Colonic mucosa (tissue), 4 donors: ENCODE data around the gene ZNF813. TPM values are rescaled to one million over a fixed set of nuclear protein-coding genes. Genes with fewer than 3 reads are reported as not detected.
"Not testable (repeated sequence)": the region's sequence is repeated elsewhere in the genome, so short reads cannot be mapped to it uniquely, and the experiment has no call there.

Experiments used
- DNase-seq: peaks from one replicate; pipeline ENCODE4 v3.0.0-alpha.2; 2020
- H3K27ac ChIP-seq: fragments of 200-600 bp; one replicate; pipeline ENCODE4 v1.8.0; 2021
- H3K27me3 ChIP-seq: fragments of 200-600 bp; one replicate; pipeline ENCODE4 v1.8.0; 2021
- H3K36me3 ChIP-seq: fragments of 200-600 bp; one replicate; pipeline ENCODE4 v1.8.0; 2021
- H3K4me1 ChIP-seq: fragments of 200-600 bp; one replicate; pipeline ENCODE4 v1.8.0; 2021; ENCODE audit warnings: mild to moderate bottlenecking
- H3K4me3 ChIP-seq: fragments of 200-600 bp; one replicate; pipeline ENCODE4 v1.8.0; 2021
- H3K9ac ChIP-seq, 2 donors: one replicate each; pipeline ENCODE4 v1.7.0; 2013; ENCODE audit warnings: control low read depth in 2 of 2, low read depth in 2 of 2, low read length in 2 of 2
- H3K9me3 ChIP-seq: fragments of 200-600 bp; one replicate; pipeline ENCODE4 v1.8.0; 2021
- CTCF ChIP-seq: fragments of 200-600 bp; IDR thresholded peaks from one replicate; pipeline ENCODE4 v1.8.0; 2022; ENCODE audit warnings: antibody characterized with exemption, mild to moderate bottlenecking
- intact Hi-C: fragments of 100-400 bp; cut with DNase I; formaldehyde crosslinking; loops from one replicate; pipeline ENCODE4 v1.14.1; 2022
- total RNA-seq, 2 donors: library from RNA; stranded (reverse); fragmentation: NEBNext Ultra II Directional in 1 of 2; extraction: Animal tissue kit (Norgen Biotek cat#: 25700) in 1 of 2; gene quantifications; one replicate each; pipeline ENCODE4 v1.2.1, GENCODE V29; 2021
- donor health status: healthy.
- donor health status: DM: no; HTN: no; CAD: no.
- donor health status: DM: no; HTN: no; CAD: no.

Gene ZNF813
- total RNA-seq, 2 donors from 2014 or later: 3.6 to 4.9 TPM

GRCh38 chr19:53462861-53463260, 4.7 kb upstream of the ZNF813 start:
- no peak overlapping the region for H3K9ac ChIP-seq
- H3K9me3 ChIP-seq: peaks cover 1% of the 10 kb centered on the region
- H3K27me3 ChIP-seq: no peaks in the 10 kb centered on the region
- no peak for DNase-seq
- H3K27ac ChIP-seq: no peak overlapping the region
- no peak overlapping the region for H3K4me3 ChIP-seq
- no peak for TF ChIP-seq CTCF
- no peaks in the 10 kb centered on the region for H3K4me1 ChIP-seq
- no peaks in the 10 kb centered on the region for H3K36me3 ChIP-seq
- intact Hi-C loops: no loop called here

DNA sequence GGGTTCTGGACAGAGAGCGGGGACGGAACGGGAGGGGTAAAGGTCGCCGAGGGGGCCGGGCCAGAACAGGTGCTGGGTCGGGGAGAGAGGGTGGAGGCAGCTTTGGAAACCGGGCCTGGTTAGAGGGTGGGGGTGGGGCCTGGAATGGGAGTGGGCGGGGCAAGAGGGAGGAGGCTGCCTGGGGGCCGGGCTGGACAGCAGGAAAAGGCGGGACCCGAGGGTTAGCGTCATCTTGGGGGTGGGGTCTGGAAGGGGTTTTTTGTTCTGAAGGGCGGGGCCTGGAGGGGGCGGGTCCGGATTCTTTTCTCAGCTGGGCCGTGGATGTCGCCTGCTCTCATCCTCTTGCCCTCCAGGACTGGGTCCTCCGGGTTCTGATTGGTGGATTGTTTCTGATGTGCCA, 4.3 kb upstream of the ZNF813 start:
- H3K9me3 ChIP-seq: no peaks in the 10 kb centered on the region
- no peak overlapping the region for H3K4me3 ChIP-seq
- H3K9ac ChIP-seq: no peak overlapping the region
- no peaks in the 10 kb centered on the region for H3K36me3 ChIP-seq
- no peaks in the 10 kb centered on the region for H3K27me3 ChIP-seq
- H3K4me1 ChIP-seq: no peaks in the 10 kb centered on the region
- H3K27ac ChIP-seq: no peak overlapping the region
- intact Hi-C loops: no loop called here
- TF ChIP-seq CTCF: no peak
- DNase-seq: peak; percentile 19

DNA sequence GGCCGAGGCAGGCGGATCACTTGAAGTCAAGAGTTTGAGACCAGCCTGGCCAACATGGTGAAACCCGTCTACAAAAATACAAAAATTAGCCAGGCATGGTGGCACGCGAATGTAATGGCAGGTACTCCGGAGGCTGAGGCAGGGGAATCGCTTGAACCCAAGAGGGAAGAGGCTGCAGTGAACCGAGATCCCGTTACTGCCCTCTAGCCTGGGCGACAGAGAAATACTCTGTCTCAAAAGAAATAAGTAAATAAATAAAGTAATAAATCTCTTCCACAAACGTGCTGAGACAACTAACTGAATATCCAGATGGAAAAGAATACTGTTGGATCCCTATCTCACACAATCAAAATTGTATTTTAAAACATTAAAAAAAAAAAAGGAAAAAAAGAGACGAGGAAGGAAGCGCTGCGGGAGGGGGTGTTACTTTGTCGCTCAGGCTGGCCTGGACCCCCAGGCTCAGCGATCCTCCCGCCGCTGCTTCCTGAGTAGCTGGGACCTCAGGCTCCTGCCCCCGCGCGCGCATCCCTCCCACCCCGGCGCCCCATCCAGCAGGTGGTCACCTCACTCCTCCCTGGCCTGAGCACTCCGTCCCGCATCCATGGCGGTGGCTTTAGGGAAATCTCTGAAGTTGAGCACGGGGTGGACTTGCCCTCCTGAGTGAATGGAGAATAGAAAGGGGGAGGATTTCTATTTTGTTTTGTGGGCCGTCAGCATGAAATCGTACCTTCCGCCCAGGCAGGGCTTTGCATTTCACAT, 628 bp upstream of the ZNF813 start:
- peak overlapping the region; percentile 61 for H3K4me3 ChIP-seq
- no peak for TF ChIP-seq CTCF
- H3K36me3 ChIP-seq: no peaks in the 10 kb centered on the region
- DNase-seq: no peak
- peak overlapping the region; percentile 57 for H3K27ac ChIP-seq
- H3K27me3 ChIP-seq: no peaks in the 10 kb centered on the region
- no peaks in the 10 kb centered on the region for H3K9me3 ChIP-seq
- H3K4me1 ChIP-seq: no peaks in the 10 kb centered on the region
- intact Hi-C loops: no loop called here
- peak overlapping the region in 1 of 2 donors; percentile 34 for H3K9ac ChIP-seq

DNA sequence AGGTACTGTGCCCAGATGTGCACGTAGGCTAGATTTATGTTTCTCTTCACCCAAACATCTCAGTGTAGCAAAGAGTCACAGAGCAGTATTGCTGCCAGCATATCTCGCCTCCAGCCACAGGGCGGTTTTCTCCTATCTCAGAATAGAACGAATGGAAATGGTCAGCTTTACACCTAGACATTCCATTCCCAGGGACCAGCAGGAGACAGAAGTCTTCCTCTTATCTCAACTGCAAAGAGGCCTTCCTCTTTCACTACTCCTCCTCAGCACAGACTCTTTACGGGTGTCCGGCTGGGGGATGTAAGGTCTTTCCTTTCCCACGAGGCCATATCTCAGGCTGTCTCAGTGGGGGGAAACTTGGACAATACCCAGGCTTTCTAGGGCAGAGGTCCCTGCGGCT, 1.1 kb downstream of the ZNF813 start:
- intact Hi-C loops, H3K9me3 ChIP-seq, H3K27me3 ChIP-seq, H3K4me1 ChIP-seq, H3K36me3 ChIP-seq, H3K27ac ChIP-seq, H3K4me3 ChIP-seq, DNase-seq, H3K9ac ChIP-seq: not testable (repeated sequence)

GRCh38 chr19:53471916-53472315, 4.4 kb downstream of the ZNF813 start:
- Histone ChIP-seq H3K27me3 (no peaks in the 10 kb centered on the region), H3K4me1 (no peaks in the 10 kb centered on the region), H3K9me3 (no peaks in the 10 kb centered on the region), H3K9ac (no peak overlapping the region), H3K36me3 (no peaks in the 10 kb centered on the region), H3K27ac (no peak overlapping the region), H3K4me3 (no peak overlapping the region)
- no peak for DNase-seq
- intact Hi-C loops: no loop called here
- TF ChIP-seq CTCF: no peak

DNA sequence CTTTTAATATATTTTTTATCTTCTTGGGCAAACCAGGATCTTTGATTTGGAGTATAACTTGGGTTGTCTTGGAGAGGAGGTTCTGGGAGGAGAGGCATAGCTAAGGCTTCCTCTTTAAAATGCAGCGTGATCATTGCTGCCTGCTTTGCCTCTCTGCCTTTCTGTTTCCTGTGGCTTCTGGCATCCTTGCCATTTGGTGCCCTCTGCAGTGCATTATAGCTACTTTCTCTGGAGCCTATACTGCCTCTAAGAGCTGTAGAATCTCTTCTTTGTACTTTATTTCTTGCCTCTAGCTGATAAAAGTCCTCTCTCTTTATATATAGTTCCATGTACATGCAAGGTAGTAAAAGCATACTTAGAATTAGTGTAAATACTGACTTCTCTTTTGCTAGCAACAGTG, 7.3 kb downstream of the ZNF813 start:
- H3K36me3 ChIP-seq, intact Hi-C loops, H3K4me1 ChIP-seq: not testable (repeated sequence)

DNA sequence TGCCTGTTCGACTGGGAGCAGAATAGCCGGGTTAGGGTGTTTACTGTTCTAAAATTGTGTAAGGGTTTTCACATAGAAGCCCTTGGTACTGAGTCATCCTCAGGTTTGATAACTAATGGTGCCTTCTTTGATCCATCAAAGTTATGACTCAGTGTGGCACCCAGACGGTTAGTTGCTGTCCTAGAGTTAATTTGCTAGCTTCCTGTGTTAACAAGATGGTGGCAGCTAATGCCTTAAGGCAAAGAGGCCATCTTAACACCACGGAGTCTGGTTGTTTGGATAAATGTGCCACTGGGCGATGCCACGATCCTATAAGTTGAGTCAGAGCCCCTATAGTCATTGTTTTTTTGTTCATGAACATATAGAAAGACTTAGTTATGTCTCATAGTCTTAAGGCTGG, 7.9 kb downstream of the ZNF813 start:
- H3K36me3 ChIP-seq, DNase-seq, H3K4me3 ChIP-seq, H3K4me1 ChIP-seq, H3K9me3 ChIP-seq, H3K27me3 ChIP-seq, intact Hi-C loops, H3K27ac ChIP-seq, H3K9ac ChIP-seq: not testable (repeated sequence)

More for the DNA sequence above, 7.3 kb downstream of the ZNF813 start:
- not testable (repeated sequence) for H3K4me3 ChIP-seq, DNase-seq, H3K27ac ChIP-seq, H3K27me3 ChIP-seq, H3K9ac ChIP-seq, H3K9me3 ChIP-seq

DNA sequence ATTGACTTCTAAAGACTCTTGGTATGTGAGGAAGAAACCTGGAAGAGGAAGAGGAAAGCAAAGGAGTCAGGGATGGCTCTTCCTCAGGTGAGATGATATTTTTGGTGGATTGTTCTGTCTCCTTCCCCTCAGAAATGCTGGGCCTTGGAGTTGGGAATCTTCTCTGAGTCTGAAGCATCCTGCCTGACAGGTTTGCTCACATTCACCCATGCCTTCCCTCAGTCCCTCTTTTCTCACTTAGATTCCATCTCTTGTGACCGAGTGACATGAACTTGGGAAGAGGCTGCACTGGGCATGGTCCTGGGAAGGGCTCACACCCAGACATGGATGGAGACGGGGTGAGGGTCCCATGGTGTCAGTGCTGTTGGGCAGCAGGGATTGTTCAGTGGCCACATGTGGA, 16.2 kb downstream of the ZNF813 start:
- H3K4me3 ChIP-seq, H3K27me3 ChIP-seq, intact Hi-C loops, H3K9me3 ChIP-seq, H3K9ac ChIP-seq, H3K4me1 ChIP-seq, H3K27ac ChIP-seq, DNase-seq, H3K36me3 ChIP-seq: not testable (repeated sequence)
